NCI-H187 treated with DMSO at 0.1 percent for 48 hours (cell line): ENCODE measurements around the gene RBM39.
"Not testable (repeated sequence)": the region's sequence is repeated elsewhere in the genome, so short reads cannot be mapped to it uniquely, and the experiment has no call there.

ENCODE experiments used
- DNase-seq: peaks from one replicate; lab custom pipeline; 2025; lab: John Stamatoyannopoulos, UW

RBM39 gene

DNA sequence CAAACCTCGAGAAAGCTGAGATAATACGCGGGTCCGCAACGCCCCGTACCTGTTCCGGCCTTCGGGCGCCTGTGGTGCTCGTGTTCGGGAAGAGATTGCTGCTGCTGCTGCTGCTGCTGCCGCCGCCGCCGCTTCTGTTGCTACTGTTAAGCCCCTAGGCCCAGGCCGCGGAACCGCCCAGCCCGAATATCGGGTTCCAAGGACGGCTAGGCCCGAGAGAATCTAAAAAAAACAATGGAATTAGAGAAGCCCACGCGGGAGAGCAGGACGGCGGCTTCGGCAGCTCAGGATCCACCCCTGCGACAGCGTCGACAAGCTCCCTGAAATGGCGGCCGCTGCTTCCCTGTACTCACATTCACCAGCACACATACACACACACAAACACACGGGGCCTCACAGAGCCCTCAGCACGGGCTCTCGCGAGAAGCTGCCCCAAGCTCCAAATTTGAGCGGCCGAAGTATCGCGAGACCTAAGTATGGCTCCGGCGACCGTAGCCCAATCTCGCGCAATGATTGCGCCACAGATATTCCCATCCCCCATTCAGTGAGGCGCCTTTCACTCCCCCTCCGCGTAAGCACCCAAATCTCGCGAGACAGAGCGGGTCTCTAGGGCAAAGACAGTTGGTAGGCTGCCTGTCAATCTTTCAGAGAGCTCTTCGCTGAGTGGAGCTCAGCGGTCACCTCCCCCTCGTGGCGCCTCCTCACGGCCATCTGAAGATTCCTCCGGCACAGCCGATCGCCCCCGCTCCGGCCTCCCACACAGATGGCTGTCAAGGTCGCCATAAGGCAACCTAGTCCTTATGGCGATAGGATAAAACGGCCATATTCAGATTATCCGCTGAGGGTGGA, at the start of gene RBM39:
Gene RBM39, minus strand, starts transcription at position 369 of the 849 bp plus-strand sequence. CDS start 1,386 bp downstream, outside the sequence.
- peak; percentile 98 for DNase-seq

DNA sequence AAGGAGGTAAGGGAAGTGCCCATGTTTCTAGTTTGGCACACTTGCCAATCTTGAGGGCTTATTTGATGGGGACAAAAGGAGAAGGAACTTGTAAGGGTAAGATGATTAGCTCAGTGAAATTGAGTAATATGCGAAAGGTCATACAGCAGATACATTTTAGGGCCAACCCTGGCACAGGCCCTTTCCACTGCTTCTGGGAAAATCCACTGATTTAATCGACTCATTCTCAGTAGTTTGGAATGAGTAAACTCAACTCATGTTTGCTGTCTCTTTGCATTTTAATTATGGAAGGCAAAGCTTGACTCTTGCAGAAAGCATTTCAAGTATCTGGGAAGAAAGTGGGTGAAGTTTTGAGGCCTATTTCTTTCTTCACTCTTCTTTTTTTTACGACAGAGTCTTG, 49.8 kb upstream of the RBM39 start:
- DNase-seq, result no peak

DNA sequence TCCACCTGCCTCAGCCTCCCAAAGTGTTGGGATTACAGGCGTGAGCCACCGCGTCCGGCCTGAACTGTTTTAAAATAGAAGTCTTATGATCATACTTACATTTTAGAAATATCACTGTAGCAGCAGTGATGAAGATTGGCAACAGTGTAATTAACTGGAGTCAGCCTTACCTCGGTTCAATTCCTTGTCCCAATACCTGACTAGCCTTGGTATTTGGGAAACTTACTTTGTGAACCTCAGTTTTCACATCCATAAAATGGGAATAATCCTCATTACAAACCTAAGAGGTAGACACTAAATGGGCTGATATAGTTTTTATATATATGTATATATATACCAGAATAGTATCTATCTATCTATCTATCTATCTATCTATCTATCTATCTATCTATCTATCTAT, 49.0 kb upstream of the RBM39 start:
- DNase-seq, result no peak

DNA sequence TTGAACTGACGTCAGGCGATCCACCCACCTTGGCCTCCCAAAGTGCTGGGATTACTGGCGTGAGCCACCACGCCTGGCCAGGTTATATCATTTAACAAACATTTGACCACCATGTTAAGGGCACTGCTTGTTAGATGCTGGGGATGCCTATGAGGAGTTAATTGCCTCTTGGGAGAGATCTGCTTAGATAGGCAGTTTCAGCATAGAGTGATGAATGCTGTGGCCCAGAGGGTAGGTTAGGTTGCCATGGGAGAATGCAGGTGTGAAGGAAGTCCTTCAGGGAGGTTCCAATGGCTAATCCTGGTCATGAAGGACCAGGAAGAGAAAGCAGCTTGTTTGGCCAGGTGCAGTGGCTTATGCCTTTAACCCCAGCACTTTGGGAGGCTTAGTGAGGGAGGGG, 46.7 kb upstream of the RBM39 start:
- DNase-seq, result peak; percentile 31

DNA sequence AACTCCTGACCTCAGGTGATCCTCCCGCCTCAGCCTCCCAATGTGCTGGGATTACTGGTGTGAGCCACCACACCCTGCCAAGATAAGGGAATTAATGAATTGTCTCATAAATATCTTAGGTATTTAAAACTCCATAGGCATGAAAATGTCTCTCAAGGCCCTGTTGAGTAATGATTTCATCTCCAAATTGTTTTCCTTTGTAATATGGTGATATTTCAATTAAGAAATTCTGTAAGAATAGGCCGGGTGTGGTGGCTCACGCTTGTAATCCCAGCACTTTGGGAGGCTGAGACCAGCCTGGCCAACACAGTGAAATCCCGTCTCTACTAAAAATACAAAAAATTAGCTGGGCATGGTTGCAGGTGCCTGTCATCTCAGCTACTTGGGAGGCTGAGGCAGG, 43.5 kb upstream of the RBM39 start:
- DNase-seq, result not testable (repeated sequence)

DNA sequence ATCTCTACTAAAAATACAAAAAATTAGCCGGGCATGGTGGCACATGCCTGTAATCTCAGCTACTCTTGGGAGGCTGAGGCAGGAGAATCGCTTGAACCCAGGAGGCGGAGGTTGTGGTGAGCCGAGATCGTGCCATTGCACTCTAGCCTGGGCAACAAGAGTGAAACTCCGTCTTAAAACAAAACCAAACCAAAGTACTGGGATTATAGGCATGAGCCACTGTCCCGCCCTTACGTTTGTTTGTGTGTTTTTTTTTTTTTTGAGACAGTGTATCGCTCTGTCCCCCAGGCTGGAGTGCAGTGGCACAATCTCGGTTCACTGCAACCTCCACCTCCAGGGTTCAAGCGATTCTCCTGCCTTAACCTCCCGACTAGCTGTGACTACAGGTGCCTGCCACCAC, 41.8 kb upstream of the RBM39 start:
- DNase-seq, result not testable (repeated sequence)

DNA sequence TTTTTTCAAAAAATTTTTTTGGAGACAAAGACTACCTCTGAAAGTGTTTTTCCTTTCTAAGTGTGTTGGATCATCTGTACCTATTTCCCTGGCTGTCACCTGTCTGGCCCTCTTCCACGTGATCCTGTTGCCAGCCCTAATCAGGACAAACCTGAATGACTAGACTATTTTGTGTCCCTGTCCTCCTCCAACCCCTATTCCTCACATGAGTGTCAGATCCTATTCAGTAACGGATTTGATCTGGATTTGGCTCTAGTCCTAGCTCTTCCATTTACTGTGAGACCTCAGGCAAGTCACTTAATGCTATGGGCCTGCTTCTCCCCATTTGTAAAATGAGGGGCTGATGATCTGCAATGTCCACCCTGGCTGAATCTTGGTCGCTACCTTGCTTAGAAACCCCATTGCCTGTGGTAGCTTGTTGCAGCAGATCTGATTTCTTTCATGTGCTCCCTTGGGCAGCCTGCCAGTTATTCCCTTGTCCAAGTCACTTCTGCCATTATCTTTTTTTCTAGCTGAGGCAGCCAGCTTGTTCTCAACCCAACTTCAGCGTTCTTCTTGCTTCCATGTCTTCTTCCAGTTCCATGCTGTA, 34.5 kb upstream of the RBM39 start:
- DNase-seq, result no peak

DNA sequence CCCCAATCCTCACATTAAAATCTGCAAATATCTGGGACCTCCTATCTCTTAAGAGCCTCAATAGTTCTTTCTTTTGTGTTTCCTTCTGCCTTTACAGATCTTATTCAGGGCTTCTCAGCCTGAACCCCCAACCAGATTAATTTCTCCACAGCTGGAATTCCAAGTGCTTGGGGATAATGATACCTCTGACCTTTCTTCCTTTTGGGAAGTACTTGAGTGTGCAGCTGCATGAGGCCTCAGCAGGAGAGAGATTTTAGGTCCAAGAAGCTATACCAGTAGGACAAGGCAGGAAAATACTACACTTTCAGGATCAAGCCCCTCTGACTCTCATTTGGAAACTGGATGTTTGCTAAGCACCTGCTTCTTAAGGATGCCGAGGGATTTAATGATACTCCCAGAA, 32.3 kb upstream of the RBM39 start:
- DNase-seq, result no peak

DNA sequence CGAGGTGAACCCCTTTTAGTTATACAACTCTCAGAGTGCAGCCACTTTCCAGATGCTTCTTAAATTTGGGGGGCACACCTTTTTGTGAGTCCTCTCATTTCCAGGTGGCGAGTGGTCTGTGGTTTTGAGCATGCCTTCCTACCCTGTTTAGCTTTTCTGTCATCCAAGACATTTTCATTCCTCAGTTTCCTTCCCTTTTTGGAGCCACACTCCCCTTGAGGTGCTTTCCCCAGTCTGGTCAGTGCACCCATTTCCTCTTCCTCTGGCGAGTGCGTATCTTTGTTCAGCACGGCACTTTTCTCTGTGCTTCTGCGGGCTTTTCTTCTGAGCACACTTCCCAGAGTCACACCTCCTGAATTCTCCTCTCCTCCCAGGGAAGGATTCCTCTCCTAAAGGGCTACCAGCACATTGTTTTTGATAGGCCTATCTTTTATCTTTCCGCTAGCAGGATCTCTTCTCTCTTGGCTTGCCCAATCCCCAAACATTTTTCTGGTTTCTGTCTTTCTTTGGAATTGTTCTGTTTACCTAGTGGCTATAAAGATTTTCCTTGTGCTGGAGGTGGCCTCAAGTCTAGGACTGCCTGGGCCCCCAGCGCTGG, 31.2 kb upstream of the RBM39 start:
- DNase-seq, result no peak

DNA sequence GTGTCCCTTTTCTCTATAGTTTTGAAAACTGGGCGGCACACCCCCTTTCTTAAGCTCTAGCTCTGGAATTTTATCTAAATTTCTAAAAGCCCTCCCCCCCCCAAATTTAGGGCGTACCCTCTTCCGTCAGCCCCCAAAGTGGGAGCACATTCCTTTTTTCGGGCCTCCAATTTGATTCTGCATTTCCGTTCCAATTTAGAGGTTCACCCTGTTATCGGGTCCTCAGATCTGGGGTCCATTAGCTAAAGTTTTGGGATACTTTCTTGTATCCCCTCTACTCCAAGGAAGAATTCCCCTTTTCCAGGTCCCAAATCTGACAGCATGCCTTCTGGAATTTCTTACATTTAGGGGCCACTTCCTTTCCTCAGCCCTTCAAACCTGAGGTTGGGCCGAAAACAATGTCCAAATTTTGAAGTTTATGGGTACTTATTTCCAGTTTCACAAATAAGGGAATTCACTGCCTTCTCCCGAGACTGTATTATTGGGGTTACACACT, 30.6 kb upstream of the RBM39 start:
- no peak for DNase-seq

DNA sequence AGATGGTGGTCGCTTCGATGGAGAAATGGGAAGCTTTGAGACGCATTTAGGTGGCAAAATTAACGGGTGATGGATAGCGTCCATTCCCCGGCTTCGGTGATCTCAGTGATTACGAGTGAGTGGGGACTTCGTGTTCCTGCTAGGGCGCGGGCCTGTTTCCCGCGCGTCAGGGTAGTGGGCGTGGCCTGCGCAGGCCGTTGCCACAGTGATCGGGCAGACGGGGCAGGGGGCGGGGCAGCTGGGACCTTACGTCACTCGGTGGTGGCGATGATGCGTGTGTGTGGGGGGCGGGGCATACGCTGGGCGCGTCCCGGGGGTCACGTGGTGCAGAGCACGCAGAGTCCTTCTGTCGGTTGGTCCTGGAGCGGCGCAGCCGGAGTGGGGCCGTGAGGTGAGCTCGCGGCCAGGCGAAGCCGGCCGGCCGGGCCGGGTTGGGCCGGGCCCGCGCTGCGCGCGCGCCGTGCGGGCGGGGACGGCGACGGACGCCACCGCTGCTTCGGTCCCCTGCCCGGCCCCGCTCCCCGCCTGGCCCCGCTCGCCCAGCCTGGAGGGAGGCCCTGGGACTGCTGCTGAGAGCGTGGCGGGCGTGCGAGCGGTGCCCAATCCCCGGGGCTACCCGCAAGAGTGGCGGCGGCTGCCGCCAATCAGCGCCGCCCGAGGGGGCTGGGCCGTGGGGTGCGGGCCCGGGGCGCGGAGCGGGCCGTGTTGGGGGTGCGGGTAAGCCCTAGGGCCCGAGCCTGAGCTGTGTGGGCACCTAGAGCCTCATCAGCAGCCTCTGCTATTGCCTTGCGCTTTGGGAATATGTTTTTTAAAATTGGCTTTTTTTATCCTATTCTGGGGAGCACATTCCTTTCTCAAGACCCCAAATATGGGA, 29.9 kb upstream of the RBM39 start, which contains the start of gene PHF20:
Gene PHF20, plus strand, starts transcription at position 327 of the 874 bp plus-strand sequence. CDS start 29,508 bp downstream, outside the sequence.
- DNase-seq, result peak; percentile 48

DNA sequence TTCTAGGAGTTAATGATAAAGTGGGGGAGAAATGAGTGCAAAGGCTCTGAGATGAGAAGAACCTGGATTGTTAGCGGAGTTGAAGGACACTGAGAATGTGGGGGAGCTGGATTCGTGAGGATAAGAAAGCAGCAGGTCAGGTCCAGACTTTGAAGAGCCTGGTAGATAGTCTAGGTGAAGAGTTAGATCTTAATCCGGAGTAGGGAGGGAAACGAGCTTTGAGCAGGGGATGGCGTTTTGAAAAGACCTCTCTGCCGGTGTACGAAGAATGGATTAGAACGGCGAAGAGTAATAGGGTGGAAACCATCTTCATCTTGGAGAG, 29.3 kb upstream of the RBM39 start:
- DNase-seq, result no peak

DNA sequence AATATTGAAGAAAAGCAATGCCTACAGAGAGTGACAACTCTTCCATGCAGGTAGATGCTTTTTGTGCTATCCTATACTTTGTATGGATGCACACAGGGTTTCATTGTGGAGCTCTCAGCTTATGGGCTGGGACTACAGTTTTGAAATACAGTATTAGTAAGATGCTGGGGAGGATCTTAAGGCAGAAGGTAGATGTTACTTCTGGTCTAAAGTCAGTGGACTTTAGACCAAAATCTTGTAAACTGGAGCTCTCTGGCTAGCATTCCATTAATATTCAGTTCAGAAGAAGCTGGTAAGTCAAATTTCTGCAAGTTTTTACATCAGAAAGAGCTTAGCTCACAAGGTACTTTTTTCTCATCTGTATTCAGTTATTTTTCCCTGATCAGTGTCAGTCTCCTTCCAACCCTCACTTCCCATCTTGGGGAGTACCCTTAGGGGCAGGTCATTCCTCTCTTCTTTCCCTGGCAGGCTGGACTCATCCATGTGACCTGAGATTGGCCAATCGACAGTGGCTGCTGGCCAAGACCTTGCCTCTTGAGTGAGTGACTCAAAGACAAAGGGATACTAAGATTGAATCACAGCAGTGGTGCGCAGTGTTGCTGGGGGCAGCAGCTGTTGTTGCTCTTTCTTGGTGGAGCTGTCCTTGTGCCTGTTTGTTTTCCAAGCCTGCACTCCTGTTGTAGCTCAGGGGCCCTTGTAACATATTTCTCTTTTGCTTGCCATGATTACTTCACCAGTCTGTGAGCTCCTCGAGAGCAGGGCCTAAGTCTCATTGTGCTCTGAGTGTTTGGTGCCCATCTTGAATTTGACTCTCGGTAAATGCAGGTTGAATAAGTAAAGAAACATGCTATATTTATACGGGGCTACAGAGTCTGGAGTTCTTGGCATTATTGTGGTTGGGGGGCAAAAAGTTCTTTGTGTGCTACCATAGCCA, 26.9 kb upstream of the RBM39 start:
- no peak for DNase-seq

DNA sequence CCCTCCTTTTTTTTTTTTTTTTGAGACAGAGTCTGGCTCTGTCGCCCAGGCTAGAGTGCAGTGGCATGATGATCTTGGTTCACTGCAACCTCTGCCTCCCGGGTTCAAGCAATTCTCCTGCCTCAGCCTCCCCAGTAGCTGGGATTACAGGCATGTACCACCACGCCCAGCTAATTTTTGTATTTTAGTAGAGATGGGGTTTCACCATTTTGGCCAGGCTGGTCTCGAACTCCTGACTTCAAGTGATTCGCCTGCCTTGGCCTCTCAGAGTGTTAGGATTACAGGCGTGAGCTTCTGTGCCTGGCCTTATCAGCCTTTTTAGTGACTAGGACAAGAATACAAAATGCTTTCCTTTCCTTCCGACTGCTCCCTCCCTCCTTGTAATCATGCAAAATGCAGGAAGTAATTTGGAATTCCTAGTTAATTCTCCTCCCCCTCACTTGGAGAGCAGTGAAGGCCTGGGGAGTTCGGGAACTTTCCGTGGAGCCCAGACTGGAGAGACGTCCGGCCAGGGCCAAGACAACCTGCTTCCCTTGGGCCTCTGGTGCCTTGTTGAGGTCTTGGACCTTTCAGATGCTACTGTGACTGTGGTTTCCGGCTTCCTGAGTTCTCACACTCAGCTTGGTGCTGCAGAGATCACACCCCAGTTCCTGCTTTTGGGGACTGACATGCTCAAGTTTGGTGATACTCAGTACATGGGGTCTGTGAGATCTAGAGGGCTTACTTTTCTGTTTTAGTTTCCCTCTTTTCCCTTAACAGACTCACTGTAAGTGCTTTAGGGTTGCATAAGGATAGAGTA, 25.8 kb upstream of the RBM39 start:
- no peak for DNase-seq

DNA sequence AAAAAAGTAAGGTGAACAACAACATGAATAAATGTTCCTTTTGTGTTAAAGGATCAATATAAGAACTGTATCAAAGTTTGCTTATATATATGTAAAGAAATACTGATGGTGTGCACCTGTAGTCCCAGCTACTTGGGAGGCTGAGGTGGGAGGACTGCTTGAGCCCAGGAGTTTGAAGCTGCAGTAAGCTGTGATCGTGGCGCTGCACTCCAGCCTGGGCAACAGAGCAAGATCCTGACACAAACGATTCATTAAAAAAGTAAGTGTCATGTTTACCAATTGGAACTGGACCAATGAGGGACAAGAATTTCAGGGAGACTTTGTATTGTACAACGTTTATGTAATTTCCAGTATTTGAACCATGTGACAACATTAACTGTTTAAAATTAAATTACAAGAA, 24.8 kb upstream of the RBM39 start:
- no peak for DNase-seq

DNA sequence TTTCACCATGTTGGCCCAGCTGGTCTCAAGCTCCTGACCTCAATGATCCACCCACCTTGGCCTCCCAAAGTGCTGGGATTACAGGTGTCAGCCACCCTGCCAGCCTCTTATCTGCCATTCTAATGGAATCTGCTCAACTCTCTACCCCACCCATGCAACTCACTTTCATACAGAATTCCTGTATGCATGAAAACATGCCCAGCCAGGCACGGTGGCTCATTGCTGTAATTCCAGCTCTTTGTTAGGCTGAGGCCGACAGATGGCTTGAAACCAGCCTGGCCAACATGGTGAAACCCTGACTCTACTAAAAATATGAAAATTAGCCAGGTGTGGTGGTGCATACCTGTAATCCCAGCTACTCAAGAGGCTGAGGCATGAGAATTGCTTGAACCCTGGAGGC, 22.9 kb upstream of the RBM39 start:
- DNase-seq, result not testable (repeated sequence)

DNA sequence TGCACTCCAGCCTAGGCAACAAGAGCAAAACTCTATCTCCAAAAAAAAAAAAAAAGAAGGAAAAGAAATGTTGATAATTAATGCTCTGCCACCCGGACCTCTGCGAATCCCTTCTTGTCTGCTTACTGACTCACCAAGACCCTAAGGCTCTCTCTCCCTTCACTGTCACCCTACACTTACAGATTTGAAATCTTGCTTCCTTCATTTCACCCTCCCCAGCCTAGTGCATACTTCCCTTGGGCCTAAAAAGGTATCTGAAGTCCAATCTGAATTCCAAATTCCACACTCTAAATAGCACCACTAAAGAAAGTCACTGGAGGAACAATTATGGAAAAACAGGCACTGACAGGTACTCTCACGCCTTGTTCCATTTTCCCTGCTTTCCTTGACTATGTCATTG, 20.4 kb upstream of the RBM39 start:
- DNase-seq, result no peak

DNA sequence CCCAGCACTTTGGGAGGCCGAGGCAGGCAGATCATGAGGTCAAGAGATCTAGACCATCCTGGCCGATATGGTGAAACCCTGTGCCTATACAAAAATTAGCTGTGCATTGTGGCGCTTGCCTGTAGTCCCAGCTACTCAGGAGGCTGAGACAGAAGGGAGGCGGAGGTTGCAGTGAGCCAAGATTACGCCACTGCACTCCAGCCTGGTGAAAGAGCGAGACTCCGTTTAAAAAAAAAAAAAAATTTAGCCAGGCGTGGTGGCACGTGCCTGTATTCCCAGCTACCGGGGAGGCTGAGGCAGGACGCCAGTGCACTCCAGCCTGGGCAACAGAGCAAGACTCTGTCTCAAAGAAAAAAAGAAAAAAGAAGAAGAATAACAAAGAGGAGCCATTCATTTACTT, 19.5 kb upstream of the RBM39 start:
- not testable (repeated sequence) for DNase-seq

DNA sequence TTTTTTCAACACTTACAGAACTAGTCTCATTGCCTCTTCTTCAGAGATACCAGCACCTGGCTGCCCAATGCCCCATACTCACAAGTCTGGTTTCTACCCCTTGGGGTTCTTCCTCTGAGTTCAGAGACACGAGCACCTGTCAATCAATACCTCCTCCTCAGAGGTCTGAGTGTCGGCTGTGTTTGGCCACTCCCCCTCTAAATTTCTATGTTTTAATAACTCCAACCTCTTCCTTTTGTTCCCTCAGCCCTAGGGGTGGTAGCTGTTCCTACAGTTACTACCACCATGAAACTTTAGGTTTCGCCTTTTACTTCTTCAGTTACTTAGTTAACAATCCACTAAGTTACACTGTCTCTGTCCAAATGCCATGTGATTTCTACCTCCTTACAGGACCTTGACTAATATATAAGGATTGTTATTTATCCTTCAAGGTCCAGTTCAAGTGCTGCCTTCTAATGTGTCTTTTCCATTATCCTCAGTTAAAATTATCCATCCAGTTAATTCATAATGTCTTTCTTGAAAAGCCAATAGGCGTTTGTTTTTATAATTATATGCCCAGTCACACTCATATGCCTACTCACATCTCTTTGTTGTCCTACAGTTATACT, 15.1 kb upstream of the RBM39 start:
- no peak for DNase-seq

DNA sequence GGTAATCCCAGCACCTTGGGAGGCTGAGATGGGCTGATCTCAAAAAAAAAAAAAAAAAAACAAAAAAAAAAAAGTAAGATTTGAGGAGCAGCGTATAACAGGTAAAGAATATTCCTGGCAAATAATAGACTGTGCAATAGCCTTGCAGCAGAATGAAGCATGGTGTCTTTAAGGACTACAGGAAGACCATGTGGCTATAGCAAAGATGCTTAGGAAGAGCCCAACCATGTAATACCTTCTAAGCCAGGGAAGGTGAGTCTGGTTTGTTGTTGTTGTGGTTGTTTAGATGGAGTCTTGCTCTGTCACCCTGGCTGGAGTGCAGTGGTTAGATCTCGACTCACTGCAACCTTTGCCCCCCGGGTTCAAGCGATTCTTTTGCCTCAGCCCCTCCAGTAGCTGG, 14.3 kb upstream of the RBM39 start:
- DNase-seq, result no peak
